Esophagus (tissue), 2 donors: ENCODE results near the gene CBFA2T3. TPM values are rescaled to one million over a fixed set of nuclear protein-coding genes. Genes with fewer than 3 reads are reported as not detected.
A peak's percentile ranks its signal among the peaks of the same experiment; 100 is the strongest.

Experiments used
- H3K27ac ChIP-seq, 2 donors: one replicate each; pipeline ENCODE4 v1.5.1; 2013; ENCODE audit warnings: low read depth in 2 of 2, mild to moderate bottlenecking in 2 of 2, inconsistent platforms in 1 of 2, low read length in 1 of 2, moderate library complexity in 1 of 2
- H3K27me3 ChIP-seq, 2 donors: one replicate each; pipeline ENCODE4 v1.6.1; 2013; ENCODE audit warnings: low read length in 2 of 2, control low read depth in 1 of 2, mild to moderate bottlenecking in 1 of 2; ENCODE audit not compliant: insufficient read depth in 2 of 2, control insufficient read depth in 1 of 2
- H3K36me3 ChIP-seq, 2 donors: one replicate each; pipeline ENCODE4 v1.6.1; 2013; ENCODE audit warnings: low read length in 1 of 2; ENCODE audit not compliant: control insufficient read depth in 2 of 2, insufficient read depth in 2 of 2
- H3K4me1 ChIP-seq, 2 donors: one replicate each; pipeline ENCODE4 v1.6.1; 2013; ENCODE audit warnings: low read length in 1 of 2; ENCODE audit not compliant: control insufficient read depth in 2 of 2, insufficient read depth in 2 of 2
- H3K4me3 ChIP-seq, 2 donors: one replicate each; pipeline ENCODE4 v1.5.1; 2013; ENCODE audit warnings: low read length in 2 of 2, mild to moderate bottlenecking in 2 of 2, low read depth in 1 of 2, moderate library complexity in 1 of 2
- H3K9me3 ChIP-seq, 2 donors: one replicate each; pipeline ENCODE4 v1.6.1; 2013; ENCODE audit warnings: mild to moderate bottlenecking in 2 of 2, low read depth in 1 of 2, low read length in 1 of 2, moderate library complexity in 1 of 2; ENCODE audit not compliant: control insufficient read depth in 2 of 2, insufficient read depth in 1 of 2
- WGBS, 2 donors: extraction: QIAGEN DNeasy Blood & Tissue Kit; methylation state at CpG; one replicate each; pipeline ENCODE4 v1.1.7; 2013; 5-methylcytosine and 5-hydroxymethylcytosine counted together
- polyA plus RNA-seq, 2 donors: library from polyadenylated mRNA; stranded (reverse); fragments of 200-250 nt; gene quantifications; one replicate each; pipeline ENCODE4 v1.2.3, GENCODE V29; 2013
- donor health status: healthy with polysubstance abuse.
- donor health status: Bipolar disorder and iron deficiency.

The CBFA2T3 gene
- polyA plus RNA-seq, 2 donors: 0.93 to 1.4 TPM

DNA sequence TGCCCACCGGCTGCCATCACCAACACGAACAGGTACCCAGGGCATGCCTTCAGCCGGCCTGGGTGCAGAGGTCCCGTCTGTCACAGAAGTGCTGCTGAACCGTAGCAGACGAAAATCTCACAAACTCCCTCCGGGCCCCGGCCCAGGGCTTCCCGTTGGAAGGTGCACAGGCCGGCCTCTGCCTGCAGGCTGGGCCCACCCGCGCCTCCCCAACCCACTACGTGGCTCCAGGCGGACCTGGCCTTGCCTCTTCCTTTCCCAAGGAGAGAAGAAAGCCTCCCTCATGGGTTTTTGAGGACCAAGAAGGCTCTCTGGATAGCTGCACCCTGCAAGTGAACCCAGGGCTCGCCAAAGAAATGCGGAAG, 65.1 kb downstream of the CBFA2T3 start:
- WGBS, 2 donors: 86 to 88% methylated on average over 16 of the region's 16 CpGs
- Histone ChIP-seq H3K36me3 (no peaks in the 10 kb centered on the region), H3K9me3 (no peaks in the 10 kb centered on the region), H3K4me1 (peaks cover 2 to 10% of the 10 kb centered on the region in 2 donors), H3K27me3 (no peaks in the 10 kb centered on the region), H3K4me3 (no peak overlapping the region), H3K27ac (no peak overlapping the region)

DNA sequence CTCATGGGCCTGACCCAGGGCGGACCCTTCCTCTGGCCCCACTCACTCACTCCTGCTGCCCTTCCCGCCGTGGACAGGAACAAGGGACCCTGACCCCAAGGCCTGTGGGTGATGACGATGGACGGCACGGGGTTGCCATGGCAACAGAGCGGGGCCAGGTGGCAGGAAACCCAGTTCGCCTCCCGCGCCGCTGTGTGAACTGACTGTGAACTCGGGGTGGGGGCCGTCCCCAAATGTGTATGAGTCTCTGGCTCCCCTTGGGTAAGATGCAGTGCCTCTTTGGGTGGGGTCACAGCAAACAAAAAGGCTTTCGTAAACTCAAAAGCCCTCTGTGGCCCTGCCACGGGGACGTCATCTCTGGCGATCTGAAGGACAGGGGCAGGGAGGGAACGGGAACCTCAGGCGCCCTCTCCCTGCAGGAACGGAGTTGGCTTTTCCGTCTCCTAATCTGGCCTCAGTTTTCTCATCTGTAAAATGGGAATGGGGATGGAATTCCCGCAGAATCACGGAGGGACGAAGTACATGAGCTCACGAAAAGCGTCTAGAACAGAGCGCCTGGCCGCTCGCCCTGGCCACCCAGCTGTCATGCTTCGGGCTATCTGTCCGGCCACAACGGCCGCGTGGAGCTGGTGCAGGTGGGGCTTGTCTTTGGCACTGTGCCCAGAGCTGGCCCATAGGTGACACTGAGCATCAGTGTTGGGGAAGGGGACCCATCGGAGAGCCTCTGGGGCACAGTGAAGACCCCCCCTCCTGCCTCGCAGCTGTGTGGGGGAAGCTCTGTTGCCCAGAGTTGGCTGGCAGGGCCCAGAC, 65.7 kb downstream of the CBFA2T3 start:
- Histone ChIP-seq H3K4me3 (no peak overlapping the region), H3K36me3 (no peaks in the 10 kb centered on the region), H3K4me1 (peaks cover 2 to 12% of the 10 kb centered on the region in 2 donors), H3K27me3 (no peaks in the 10 kb centered on the region), H3K27ac (no peak overlapping the region), H3K9me3 (no peaks in the 10 kb centered on the region)
- 57 to 60% methylated on average over 36 of the region's 36 CpGs for WGBS, 2 donors

DNA sequence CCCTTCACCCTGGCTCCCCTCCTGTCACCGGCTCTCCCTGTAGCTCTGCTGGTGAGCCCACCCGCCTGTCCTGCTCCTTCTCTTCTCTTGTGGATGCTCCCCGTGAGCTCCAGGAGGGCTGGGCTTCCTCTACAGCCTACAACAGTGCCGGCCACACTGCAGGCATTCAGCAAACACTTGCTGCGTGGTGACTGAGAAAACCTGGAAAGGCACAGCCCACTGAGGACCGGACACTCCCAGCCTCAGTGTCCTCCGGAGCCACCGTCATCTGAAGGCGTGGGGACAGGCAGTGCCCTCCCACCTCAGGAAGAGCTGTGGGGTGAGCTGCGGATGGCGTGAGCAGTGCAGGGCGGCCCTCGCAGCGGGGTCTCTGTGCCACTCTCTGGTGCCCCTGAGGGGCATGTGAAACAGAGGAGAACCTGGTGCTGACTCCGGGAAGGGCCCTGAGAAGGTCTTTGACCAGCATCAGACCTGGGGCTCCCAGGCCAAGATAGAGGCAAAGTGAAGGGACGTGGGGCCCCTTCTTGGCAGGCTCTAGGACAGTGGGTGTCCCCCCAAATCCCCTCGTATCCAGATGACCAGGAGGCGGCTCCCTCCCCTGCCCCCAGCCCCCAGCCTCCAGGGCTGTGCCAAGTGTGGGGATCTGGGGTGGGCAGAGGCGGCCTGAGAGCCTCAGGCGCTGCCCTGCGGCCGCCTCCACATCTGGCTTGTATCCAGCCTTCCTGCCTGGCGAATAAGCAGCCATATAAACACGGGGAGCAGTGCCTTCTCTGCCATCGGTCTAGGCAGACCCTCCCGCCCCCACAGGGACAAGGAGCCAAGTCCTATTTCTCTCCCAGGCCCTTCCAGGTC, 66.5 kb downstream of the CBFA2T3 start:
- H3K36me3 ChIP-seq: no peaks in the 10 kb centered on the region
- 56 to 58% methylated on average over 26 of the region's 26 CpGs for WGBS, 2 donors
- H3K27me3 ChIP-seq: no peaks in the 10 kb centered on the region
- no peaks in the 10 kb centered on the region for H3K9me3 ChIP-seq
- H3K4me3 ChIP-seq: peak overlapping the region in 1 of 2 donors; percentile 4
- H3K4me1 ChIP-seq: peaks cover 2 to 13% of the 10 kb centered on the region in 2 donors
- peak overlapping the region in 1 of 2 donors; percentile 28 for H3K27ac ChIP-seq

DNA sequence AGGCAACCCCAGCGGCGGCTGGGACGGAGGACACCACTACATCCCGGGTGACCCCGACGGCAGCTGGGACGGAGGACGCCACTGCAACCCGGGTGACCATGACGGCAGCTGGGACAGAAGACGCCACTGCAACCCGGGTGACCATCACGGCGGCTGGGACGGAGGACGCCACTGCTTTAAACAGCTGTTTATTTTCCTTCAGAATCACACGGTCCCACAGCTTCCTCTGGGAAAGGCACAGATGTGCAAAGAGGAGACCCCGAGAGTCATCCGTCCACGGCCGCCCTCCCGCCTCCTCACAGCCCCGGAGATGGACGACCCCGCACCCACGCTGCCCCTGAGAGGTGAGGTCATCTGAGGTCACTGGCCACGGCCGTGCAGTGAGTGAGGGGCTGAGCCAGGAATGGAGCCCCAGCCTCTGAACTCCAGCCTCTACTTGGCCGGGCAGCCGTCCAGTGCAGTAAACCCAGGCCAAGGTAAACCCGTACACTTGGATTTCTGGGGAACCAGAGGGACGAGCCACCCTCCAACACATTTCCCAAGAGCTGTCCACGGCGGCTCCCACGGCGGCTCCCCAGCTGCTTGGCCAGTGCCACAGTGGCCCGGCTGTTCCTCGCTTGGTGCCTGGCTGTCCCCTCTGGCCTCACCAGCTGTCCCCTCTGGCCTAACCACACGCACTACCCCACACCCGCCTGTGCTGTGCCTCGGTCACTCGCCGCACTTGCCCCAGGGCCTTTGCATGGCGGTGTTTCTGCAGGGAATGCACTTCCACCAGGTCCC, 67.4 kb downstream of the CBFA2T3 start:
- peaks cover 2 to 13% of the 10 kb centered on the region in 2 donors for H3K4me1 ChIP-seq
- H3K36me3 ChIP-seq: no peaks in the 10 kb centered on the region
- no peaks in the 10 kb centered on the region for H3K27me3 ChIP-seq
- H3K9me3 ChIP-seq: no peaks in the 10 kb centered on the region
- WGBS, 2 donors: 73 to 76% methylated on average over 43 to 44 of the region's 44 CpGs
- no peak overlapping the region for H3K4me3 ChIP-seq
- H3K27ac ChIP-seq: peak overlapping the region in 1 of 2 donors; percentile 28

DNA sequence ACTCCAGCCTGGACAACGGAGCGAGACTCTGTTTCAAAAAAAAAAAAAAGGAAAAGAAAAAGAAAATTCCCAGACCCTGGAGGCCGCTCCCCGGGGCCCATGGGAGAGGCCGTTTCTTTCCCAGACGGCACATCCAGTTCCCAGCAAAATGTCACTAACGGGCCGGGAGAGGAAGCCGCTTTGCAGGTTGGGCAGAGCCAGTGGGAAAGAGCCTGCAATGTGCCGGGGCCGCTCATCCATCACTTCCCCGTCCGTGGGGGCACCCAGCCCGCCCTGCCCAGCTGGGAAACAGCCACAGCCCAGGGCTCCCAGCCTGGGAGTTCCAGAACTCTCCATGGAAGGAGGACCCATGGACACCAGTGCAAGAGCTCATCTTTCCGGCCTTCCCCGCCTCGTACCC, 68.7 kb downstream of the CBFA2T3 start:
- 87% methylated on average over 17 of the region's 17 CpGs for WGBS, 2 donors
- H3K27ac ChIP-seq: no peak overlapping the region

DNA sequence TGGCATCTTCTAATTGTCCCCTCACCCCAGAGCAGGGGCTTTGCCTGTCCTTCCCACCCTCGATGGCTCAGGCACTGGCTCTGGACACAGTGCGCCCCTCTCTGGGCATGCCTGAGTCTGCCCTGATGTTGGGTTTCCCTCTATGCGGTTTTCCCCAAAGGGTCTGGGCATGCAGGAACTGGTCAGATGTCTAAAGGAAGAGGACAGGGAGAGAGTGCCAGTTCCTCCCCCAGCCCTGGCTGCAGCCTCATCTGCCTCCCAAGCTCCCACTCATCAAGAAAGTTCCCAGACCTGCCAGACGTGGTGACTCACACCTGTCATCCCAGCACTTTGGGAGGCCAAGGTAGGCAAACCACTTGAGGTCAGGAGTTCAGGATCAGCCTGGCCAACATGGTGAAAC, 69.2 kb downstream of the CBFA2T3 start:
- no peaks in the 10 kb centered on the region for H3K36me3 ChIP-seq
- H3K27me3 ChIP-seq: no peaks in the 10 kb centered on the region
- no peak overlapping the region for H3K27ac ChIP-seq
- WGBS, 2 donors: 46 to 71% methylated on average over 4 of the region's 4 CpGs
- no peaks in the 10 kb centered on the region for H3K9me3 ChIP-seq
- peaks cover 2 to 13% of the 10 kb centered on the region in 2 donors for H3K4me1 ChIP-seq
- H3K4me3 ChIP-seq: no peak overlapping the region

More for the DNA sequence above, 68.7 kb downstream of the CBFA2T3 start:
- H3K4me3 ChIP-seq: no peak overlapping the region
- H3K36me3 ChIP-seq: no peaks in the 10 kb centered on the region
- no peaks in the 10 kb centered on the region for H3K27me3 ChIP-seq
- peaks cover 2 to 13% of the 10 kb centered on the region in 2 donors for H3K4me1 ChIP-seq
- H3K9me3 ChIP-seq: no peaks in the 10 kb centered on the region

DNA sequence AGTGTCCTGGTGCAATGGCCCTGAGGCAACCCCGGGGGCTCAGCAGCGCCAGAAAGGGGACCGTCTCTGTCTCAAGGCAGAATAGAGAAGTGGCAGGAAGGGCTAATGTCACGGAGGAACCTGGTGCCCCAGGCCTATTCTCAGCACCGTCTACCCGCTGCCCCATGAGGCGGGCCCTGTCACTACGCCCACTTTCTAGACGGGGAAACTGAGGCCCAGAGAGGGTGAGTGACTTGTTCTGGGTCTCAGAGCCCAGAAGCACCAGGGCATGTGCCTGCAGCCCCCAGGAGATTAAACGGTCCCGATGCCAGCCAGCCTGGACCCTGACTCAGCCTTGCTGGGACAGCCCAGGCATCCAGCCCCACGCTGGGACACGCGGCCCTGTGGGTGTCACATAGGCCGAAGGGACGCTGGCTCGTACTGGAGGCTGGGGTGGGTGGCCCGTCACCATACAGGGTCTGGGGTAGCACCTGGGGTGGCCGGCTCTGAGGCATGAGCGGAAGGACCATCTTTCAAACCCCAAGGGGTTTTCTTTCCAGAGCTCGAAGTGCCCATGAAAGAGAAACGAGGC, 70.4 kb downstream of the CBFA2T3 start:
- Histone ChIP-seq H3K27me3 (no peaks in the 10 kb centered on the region), H3K27ac (no peak overlapping the region), H3K4me3 (no peak overlapping the region), H3K4me1 (peaks cover 2 to 13% of the 10 kb centered on the region in 2 donors), H3K36me3 (no peaks in the 10 kb centered on the region), H3K9me3 (no peaks in the 10 kb centered on the region)
- 82 to 84% methylated on average over 22 of the region's 22 CpGs for WGBS, 2 donors

DNA sequence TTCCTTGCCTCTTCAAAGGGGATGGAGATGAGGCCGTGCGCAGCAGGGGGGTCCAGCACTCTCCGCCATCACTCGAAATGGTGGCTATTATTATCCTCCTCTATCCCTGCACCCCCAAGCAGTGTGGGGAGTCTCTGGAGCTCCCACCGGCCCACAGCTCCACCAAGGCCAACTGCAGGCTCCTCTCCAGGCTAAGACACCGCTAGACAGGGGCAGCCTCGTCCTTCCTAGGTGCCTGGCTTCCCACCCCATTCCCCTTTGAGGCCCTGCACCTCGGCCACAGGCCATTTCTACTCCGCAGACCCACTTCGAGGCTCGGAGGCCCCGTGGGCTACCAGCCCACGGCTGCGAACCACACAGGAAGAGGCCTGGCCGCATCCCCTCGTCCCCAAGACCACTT, 71.0 kb downstream of the CBFA2T3 start:
- 86% methylated on average over 16 of the region's 16 CpGs for WGBS, 2 donors
- H3K36me3 ChIP-seq: no peaks in the 10 kb centered on the region
- no peaks in the 10 kb centered on the region for H3K27me3 ChIP-seq
- no peak overlapping the region for H3K4me3 ChIP-seq
- H3K9me3 ChIP-seq: no peaks in the 10 kb centered on the region
- peaks cover 2 to 13% of the 10 kb centered on the region in 2 donors for H3K4me1 ChIP-seq
- H3K27ac ChIP-seq: no peak overlapping the region

DNA sequence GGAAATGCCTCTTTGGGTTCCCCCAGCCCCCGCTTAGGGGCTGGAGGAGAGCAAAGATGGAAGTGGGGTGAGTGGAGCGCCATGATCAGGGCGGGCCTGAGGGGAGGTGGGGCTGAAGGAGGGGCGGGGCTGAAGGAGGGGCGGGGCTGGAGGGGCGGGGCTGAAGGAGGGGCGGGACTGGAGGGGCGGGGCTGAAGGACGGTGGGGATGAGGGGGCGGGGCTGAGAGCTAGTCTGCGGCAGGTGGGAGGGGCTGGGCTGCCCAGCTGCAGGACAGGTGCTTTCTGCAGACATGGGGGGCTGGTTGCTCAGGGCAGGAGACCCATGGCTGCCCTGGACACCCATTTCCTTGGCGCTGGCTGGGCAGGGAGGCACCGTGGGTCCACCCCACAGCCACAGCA, 71.4 kb downstream of the CBFA2T3 start:
- Histone ChIP-seq H3K27me3 (no peaks in the 10 kb centered on the region), H3K36me3 (no peaks in the 10 kb centered on the region), H3K9me3 (no peaks in the 10 kb centered on the region), H3K4me1 (peaks cover 2 to 13% of the 10 kb centered on the region in 2 donors), H3K4me3 (no peak overlapping the region), H3K27ac (no peak overlapping the region)
- WGBS, 2 donors: 44 to 47% methylated on average over 7 to 12 of the region's 13 CpGs
